H9 (cell line): Measurements from ENCODE around the gene NAT16. TPM values are rescaled to one million over a fixed set of nuclear protein-coding genes. Genes with fewer than 3 reads are reported as not detected.

Experiments used
- DNase-seq: peaks from one replicate; pipeline ENCODE4 v3.0.0-alpha.2; 2017
- H2AFZ ChIP-seq: one replicate; pipeline ENCODE4 v1.6.1; 2013; ENCODE audit warnings: mild to moderate bottlenecking, low read length, control low read depth, moderate library complexity
- H2AK5ac ChIP-seq: 2 replicates; pipeline ENCODE4 v1.6.1; 2013; ENCODE audit warnings: low read length, control low read depth, mixed read lengths; ENCODE audit not compliant: insufficient read length
- H2BK120ac ChIP-seq: one replicate; pipeline ENCODE4 v1.6.1; 2013; ENCODE audit warnings: low read depth, mild to moderate bottlenecking, low read length, control low read depth, inconsistent platforms; ENCODE audit not compliant: poor library complexity, severe bottlenecking
- H2BK12ac ChIP-seq: 2 replicates; pipeline ENCODE4 v1.6.1; 2013; ENCODE audit warnings: low read length, control low read depth, mixed read lengths, low read depth; ENCODE audit not compliant: insufficient read length
- H2BK15ac ChIP-seq: 2 replicates; pipeline ENCODE4 v1.6.1; 2013; ENCODE audit warnings: low read depth, low read length, control low read depth
- H2BK20ac ChIP-seq: one replicate; pipeline ENCODE4 v1.6.1; 2013; ENCODE audit warnings: low read depth, mild to moderate bottlenecking, low read length, control low read depth, inconsistent platforms; ENCODE audit not compliant: poor library complexity, severe bottlenecking
- H2BK5ac ChIP-seq: 2 replicates; pipeline ENCODE4 v1.6.1; 2013; ENCODE audit warnings: low read length, control low read depth, mixed read lengths; ENCODE audit not compliant: insufficient read length
- H3K14ac ChIP-seq: 2 replicates; pipeline ENCODE4 v1.6.1; 2013; ENCODE audit warnings: low read length, control low read depth; ENCODE audit not compliant: insufficient read depth
- H3K18ac ChIP-seq: 2 replicates; pipeline ENCODE4 v1.6.1; 2013; ENCODE audit warnings: low read depth, mild to moderate bottlenecking, mixed read lengths, low read length, control low read depth; ENCODE audit not compliant: insufficient read length
- H3K23ac ChIP-seq: 2 replicates; pipeline ENCODE4 v1.6.1; 2013; ENCODE audit warnings: low read length, control low read depth, mixed read lengths, low read depth; ENCODE audit not compliant: insufficient read length
- H3K23me2 ChIP-seq: 2 replicates; pipeline ENCODE4 v1.6.1; 2013; ENCODE audit warnings: low read depth, mild to moderate bottlenecking, mixed read lengths, low read length, control low read depth; ENCODE audit not compliant: insufficient read length, poor library complexity, severe bottlenecking
- H3K27ac ChIP-seq: 2 replicates; pipeline ENCODE4 v1.5.1; 2013; ENCODE audit warnings: low read length, control low read depth, mixed read lengths, low read depth; ENCODE audit not compliant: insufficient read length
- H3K27me3 ChIP-seq: 2 replicates; pipeline ENCODE4 v1.6.1; 2013; ENCODE audit warnings: low read length, control low read depth, inconsistent platforms; ENCODE audit not compliant: insufficient read depth
- H3K4ac ChIP-seq: 2 replicates; pipeline ENCODE4 v1.6.1; 2013; ENCODE audit warnings: low read depth, mild to moderate bottlenecking, control low read depth, inconsistent platforms, low read length, moderate library complexity
- H3K4me1 ChIP-seq: 2 replicates; pipeline ENCODE4 v1.6.1; 2013; ENCODE audit warnings: low read length, control low read depth, inconsistent platforms; ENCODE audit not compliant: insufficient read depth
- H3K4me2 ChIP-seq: 2 replicates; pipeline ENCODE4 v1.6.1; 2013; ENCODE audit warnings: low read length, control low read depth, mixed read lengths; ENCODE audit not compliant: insufficient read length, insufficient read depth
- H3K56ac ChIP-seq: 2 replicates; pipeline ENCODE4 v1.6.1; 2013; ENCODE audit warnings: low read depth, mild to moderate bottlenecking, mixed read lengths, low read length, control low read depth; ENCODE audit not compliant: insufficient read length
- H3K79me1 ChIP-seq: 2 replicates; pipeline ENCODE4 v1.6.1; 2013; ENCODE audit warnings: low read depth, mild to moderate bottlenecking, moderate library complexity, low read length, control low read depth, inconsistent platforms; ENCODE audit not compliant: insufficient read depth, poor library complexity, severe bottlenecking
- H3K79me2 ChIP-seq: 2 replicates; pipeline ENCODE4 v1.6.1; 2013; ENCODE audit warnings: low read length, control low read depth, inconsistent platforms; ENCODE audit not compliant: insufficient read depth
- H3K9ac ChIP-seq: 2 replicates; pipeline ENCODE4 v1.6.1; 2013; ENCODE audit warnings: low read length, control low read depth, mixed read lengths; ENCODE audit not compliant: insufficient read length; ENCODE audit errors: extremely low read depth
- H3K9me3 ChIP-seq: one replicate; pipeline ENCODE4 v1.6.1; 2013; ENCODE audit warnings: low read depth, low read length, inconsistent platforms; ENCODE audit not compliant: control insufficient read depth
- H3T11ph ChIP-seq: one replicate; pipeline ENCODE4 v1.6.1; 2013; ENCODE audit warnings: mild to moderate bottlenecking, low read length, control low read depth, inconsistent platforms
- H4K20me1 ChIP-seq: one replicate; pipeline ENCODE4 v1.6.1; 2013; ENCODE audit not compliant: control insufficient read depth, insufficient read length, insufficient read depth
- H4K5ac ChIP-seq: 2 replicates; pipeline ENCODE4 v1.6.1; 2013; ENCODE audit warnings: low read depth, mild to moderate bottlenecking, mixed read lengths, low read length, control low read depth; ENCODE audit not compliant: insufficient read length
- H4K8ac ChIP-seq: replicated peaks from 2 replicates; pipeline ENCODE4 v1.6.1; 2013; ENCODE audit warnings: low read length, control low read depth, mixed read lengths, low read depth; ENCODE audit not compliant: insufficient read length
- H4K91ac ChIP-seq: 2 replicates; pipeline ENCODE4 v1.6.1; 2013; ENCODE audit warnings: low read depth, mild to moderate bottlenecking, moderate library complexity, mixed read lengths, low read length, control low read depth; ENCODE audit not compliant: insufficient read length
- H3K27ac Mint-ChIP-seq, 3 experiments: 2 replicates in 2 of 3; 3 replicates in 1 of 3; pipeline ENCODE4 v1.8.0; 2020 to 2021; ENCODE audit warnings: mixed read lengths in 3 of 3, mild to moderate bottlenecking in 1 of 3, moderate library complexity in 1 of 3
- H3K27me3 Mint-ChIP-seq: 2 replicates; pipeline ENCODE4 v1.8.0; 2021; ENCODE audit warnings: low read depth, mild to moderate bottlenecking, moderate library complexity, mixed read lengths
- H3K36me3 Mint-ChIP-seq, 3 experiments: 2 replicates in 2 of 3; 3 replicates in 1 of 3; pipeline ENCODE4 v1.8.0; 2020 to 2021; ENCODE audit warnings: low read depth in 3 of 3, mixed read lengths in 3 of 3; ENCODE audit not compliant: insufficient read depth in 1 of 3
- H3K4me1 Mint-ChIP-seq, 2 experiments: 2 replicates each; pipeline ENCODE4 v1.8.0; 2020; ENCODE audit warnings: mixed read lengths in 2 of 2
- H3K4me3 Mint-ChIP-seq, 2 experiments: 2 replicates in 1 of 2; 3 replicates in 1 of 2; pipeline ENCODE4 v1.8.0; 2020 to 2021; ENCODE audit warnings: mild to moderate bottlenecking in 2 of 2, mixed read lengths in 2 of 2, moderate library complexity in 1 of 2
- H3K9me3 Mint-ChIP-seq, 2 experiments: 2 replicates in 1 of 2; 3 replicates in 1 of 2; pipeline ENCODE4 v1.8.0; 2020; ENCODE audit warnings: mild to moderate bottlenecking in 2 of 2, mixed read lengths in 2 of 2, moderate library complexity in 1 of 2
- WGBS: extraction: QIAGEN DNeasy Blood & Tissue Kit; methylation state at CpG from one replicate; pipeline ENCODE4 v1.1.7; 2013; ENCODE audit warnings: missing lambda C conversion rate, low lambda C conversion rate, mixed read lengths; ENCODE audit not compliant: insufficient read length; ENCODE audit errors: extremely low coverage; 5-methylcytosine and 5-hydroxymethylcytosine counted together
- total RNA-seq: library from RNA; stranded (reverse); gene quantifications from 2 replicates; pipeline ENCODE4 v1.2.1, GENCODE V29; 2021
- TF ChIP-seq, protein P1 (sequence below): fragments of 200-600 bp; sonication (generic); conservative IDR thresholded peaks from 3 replicates; pipeline ENCODE4 v1.8.0; 2021; ENCODE audit warnings: antibody characterized with exemption, mild to moderate bottlenecking

Gene NAT16
- total RNA-seq, 1 experiment from 2014 or later = 0.50 TPM

DNA sequence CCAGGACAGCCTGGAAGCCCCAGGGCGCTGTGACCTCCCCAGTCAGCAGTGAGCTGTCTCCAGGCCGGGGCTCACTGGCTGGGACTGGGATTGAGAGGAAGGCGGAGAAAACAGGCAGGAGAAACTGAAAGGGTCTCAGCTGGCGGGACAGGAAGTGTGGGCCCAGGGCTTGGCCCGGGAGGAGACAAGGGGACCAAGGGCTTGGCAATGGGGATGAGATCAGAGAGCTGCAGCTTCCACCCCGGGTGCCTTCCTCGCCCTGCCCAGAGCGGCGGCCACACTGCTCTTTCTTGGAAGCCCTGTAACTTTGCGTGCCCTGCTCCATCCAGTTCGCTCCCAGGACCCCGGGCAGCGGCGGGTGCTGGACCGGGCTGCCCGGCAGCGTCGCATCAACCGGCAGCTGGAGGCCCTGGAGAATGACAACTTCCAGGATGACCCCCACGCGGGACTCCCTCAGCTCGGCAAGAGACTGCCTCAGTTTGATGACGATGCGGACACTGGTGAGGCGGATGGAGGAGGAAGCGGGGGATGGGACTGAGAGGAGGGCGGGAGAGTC lies 42.3 kb upstream of the NAT16 start:
- H3K4me3 Mint-ChIP-seq = no peak overlapping the region
- TF ChIP-seq, protein P1, sequence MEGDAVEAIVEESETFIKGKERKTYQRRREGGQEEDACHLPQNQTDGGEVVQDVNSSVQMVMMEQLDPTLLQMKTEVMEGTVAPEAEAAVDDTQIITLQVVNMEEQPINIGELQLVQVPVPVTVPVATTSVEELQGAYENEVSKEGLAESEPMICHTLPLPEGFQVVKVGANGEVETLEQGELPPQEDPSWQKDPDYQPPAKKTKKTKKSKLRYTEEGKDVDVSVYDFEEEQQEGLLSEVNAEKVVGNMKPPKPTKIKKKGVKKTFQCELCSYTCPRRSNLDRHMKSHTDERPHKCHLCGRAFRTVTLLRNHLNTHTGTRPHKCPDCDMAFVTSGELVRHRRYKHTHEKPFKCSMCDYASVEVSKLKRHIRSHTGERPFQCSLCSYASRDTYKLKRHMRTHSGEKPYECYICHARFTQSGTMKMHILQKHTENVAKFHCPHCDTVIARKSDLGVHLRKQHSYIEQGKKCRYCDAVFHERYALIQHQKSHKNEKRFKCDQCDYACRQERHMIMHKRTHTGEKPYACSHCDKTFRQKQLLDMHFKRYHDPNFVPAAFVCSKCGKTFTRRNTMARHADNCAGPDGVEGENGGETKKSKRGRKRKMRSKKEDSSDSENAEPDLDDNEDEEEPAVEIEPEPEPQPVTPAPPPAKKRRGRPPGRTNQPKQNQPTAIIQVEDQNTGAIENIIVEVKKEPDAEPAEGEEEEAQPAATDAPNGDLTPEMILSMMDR = no peak
- Histone ChIP-seq H3K27ac (no peak overlapping the region), H4K91ac (no peak overlapping the region), H2BK120ac (no peak overlapping the region), H2BK20ac (no peak overlapping the region), H3K14ac (no peak overlapping the region), H3K23me2 (peaks cover 3% of the 10 kb centered on the region), H4K5ac (no peak overlapping the region), H3K4me2 (no peak overlapping the region), H2BK5ac (no peak overlapping the region), H3K27me3 (no peaks in the 10 kb centered on the region), H4K20me1 (no peaks in the 10 kb centered on the region), H2BK12ac (no peak overlapping the region), H3K79me1 (no peaks in the 10 kb centered on the region), H3K9me3 (no peaks in the 10 kb centered on the region), H2BK15ac (no peak overlapping the region), H3K23ac (no peak overlapping the region), H2AK5ac (no peak overlapping the region), H3K18ac (no peak overlapping the region), H3K4me1 (peaks cover 3% of the 10 kb centered on the region; the same call in 1 of the 2 replicates), H3K56ac (no peak overlapping the region), H3K4ac (no peak overlapping the region), H3K79me2 (no peaks in the 10 kb centered on the region), H4K8ac (no peak overlapping the region), H3K9ac (no peak overlapping the region), H2AFZ (no peak overlapping the region), H3T11ph (no peak overlapping the region)
- no peak for DNase-seq
- H3K9me3 Mint-ChIP-seq = no peaks in the 10 kb centered on the region
- peaks cover 11 to 14% of the 10 kb centered on the region in 2 experiments for H3K4me1 Mint-ChIP-seq
- no peaks in the 10 kb centered on the region; the same call in 1 of the 2 replicates for H3K27me3 Mint-ChIP-seq
- H3K36me3 Mint-ChIP-seq = peaks cover 21 to 34% (median 27%) of the 10 kb centered on the region in 3 experiments
- no CpG with 5 or more reads among the region's 27 CpGs for WGBS
- H3K27ac Mint-ChIP-seq = peak overlapping the region; percentile 34 to 79 (median 52); a peak in 4 of 7 replicates
